ENCODE data around the gene SIGLEC10. TPM values are rescaled to one million over a fixed set of nuclear protein-coding genes. Genes with fewer than 3 reads are reported as not detected.

SIGLEC10 gene
- total RNA-seq, 5 donors from 2014 or later (not counting 1 experiment from before 2014, with no cell fraction given): 0.67 to 6.7 (median 1.8) TPM

DNA sequence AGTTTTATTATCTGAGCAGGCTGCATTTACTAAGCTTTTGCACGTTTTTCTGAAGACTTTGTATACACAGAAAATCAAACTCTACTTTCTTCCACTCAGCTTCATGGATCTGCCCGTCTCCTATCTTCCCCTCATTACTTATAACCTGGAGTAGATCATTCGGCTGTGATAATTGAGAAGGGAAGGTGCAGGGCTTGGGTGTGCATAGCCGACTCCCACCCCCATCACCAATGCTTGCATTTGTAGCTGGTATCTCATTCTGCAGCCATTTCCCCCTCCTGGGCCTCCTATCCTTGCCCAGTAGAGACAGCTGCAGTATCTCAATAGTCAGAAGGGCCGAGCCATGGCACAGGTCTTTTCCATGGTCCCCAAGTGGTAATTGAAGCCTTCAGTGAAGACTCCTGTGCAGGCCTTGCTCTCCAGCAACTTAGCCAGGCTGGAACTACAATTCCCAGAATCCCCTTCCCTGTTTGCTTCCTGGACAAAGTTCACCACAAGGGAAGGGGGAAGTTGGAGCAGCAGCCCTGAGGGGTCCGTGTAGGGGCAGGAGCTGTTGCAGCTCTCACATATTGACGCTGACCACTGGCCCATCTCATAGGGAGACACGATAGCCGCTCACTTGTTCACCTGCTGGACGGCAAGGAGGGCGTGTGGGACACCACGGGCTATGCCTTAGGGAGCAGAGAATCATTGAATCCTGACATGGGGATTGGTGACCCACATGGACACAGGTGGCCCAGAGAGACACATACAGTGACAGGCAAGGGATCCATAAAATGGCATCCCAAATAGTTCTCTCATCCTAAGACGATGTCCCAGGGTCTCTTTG, 42.9 kb upstream of the SIGLEC10 start:
- no peaks in the 10 kb centered on the region for H3K9me3 Mint-ChIP-seq
- CTCF ChIA-PET: no interaction called here
- WGBS (ENCODE audit: insufficient coverage): 68% methylated on average over 8 of the region's 13 CpGs
- Histone ChIP-seq H3K9me3 (no peaks in the 10 kb centered on the region), H3K36me3 (ENCODE audit: control insufficient read depth in 2 of 2, extremely low read depth in 1 of 2, insufficient read depth in 1 of 2, low read length in 1 of 2) (no peaks in the 10 kb centered on the region), H3K27me3 (replicated peaks in 1 of 2; ENCODE audit: control insufficient read depth in 2 of 2, extremely low read depth in 1 of 2, insufficient read depth in 2 of 2, low read length in 1 of 2) (peaks cover 0 to 64% of the 10 kb centered on the region in 2 experiments), H3K4me3 (ENCODE audit: control insufficient read depth in 1 of 2, extremely low read depth in 1 of 2, low read length in 1 of 2) (no peak overlapping the region), H3K27ac (ENCODE audit: low read length) (no peak overlapping the region), H3K4me1 (ENCODE audit: control insufficient read depth in 1 of 2, extremely low read depth in 1 of 2, insufficient read depth in 2 of 2, low read length in 2 of 2) (peaks cover 0 to 7% of the 10 kb centered on the region in 2 experiments)
- no peak overlapping the region for H3K27ac Mint-ChIP-seq
- peaks cover 27 to 69% of the 10 kb centered on the region in 2 donors for H3K27me3 Mint-ChIP-seq
- H3K4me3 Mint-ChIP-seq: no peak overlapping the region
- POLR2A ChIA-PET: no interaction called here
- no peak for DNase-seq
- no peak for ATAC-seq (replicated peaks in 1 of 4)
- no peaks in the 10 kb centered on the region for H3K36me3 Mint-ChIP-seq
- H3K4me1 Mint-ChIP-seq: peaks cover 5 to 10% (median 9%) of the 10 kb centered on the region in 3 donors

DNA sequence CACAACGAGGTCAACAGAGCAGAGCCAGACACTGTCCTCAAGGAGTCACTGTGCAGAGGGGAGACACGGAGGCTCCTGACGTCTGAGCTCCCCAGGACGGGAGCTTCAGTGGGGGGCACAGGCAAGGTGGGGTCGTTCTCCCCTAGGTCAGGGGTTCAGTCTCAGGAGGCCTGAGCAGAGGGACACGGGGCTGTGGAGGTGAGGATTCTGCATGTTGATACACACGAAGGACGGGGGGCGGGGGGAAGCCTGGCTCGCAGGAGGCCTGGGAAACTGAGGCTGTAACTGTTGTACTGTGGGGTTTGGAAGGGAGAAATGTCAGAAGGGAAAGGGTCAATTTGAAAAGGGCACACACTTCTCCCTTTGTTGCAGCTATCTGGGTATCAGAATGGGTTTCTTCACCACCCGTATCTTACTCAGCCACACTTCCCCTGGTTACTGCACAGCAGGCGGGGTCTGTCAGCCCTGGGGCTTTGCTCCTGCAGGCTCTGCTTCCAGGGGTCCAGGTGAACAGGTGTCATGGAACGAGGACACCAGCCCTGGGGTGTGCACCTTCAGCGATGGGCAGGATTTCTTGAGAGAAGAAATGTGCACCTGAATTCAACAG, 41.6 kb upstream of the SIGLEC10 start:
- POLR2A ChIA-PET: no interaction called here
- Histone ChIP-seq H3K27ac (ENCODE audit: low read length) (no peak overlapping the region), H3K36me3 (ENCODE audit: control insufficient read depth in 2 of 2, extremely low read depth in 1 of 2, insufficient read depth in 1 of 2, low read length in 1 of 2) (no peaks in the 10 kb centered on the region), H3K4me3 (ENCODE audit: control insufficient read depth in 1 of 2, extremely low read depth in 1 of 2, low read length in 1 of 2) (no peak overlapping the region), H3K27me3 (replicated peaks in 1 of 2; ENCODE audit: control insufficient read depth in 2 of 2, extremely low read depth in 1 of 2, insufficient read depth in 2 of 2, low read length in 1 of 2) (peaks cover 0 to 71% of the 10 kb centered on the region in 2 experiments), H3K9me3 (no peaks in the 10 kb centered on the region), H3K4me1 (ENCODE audit: control insufficient read depth in 1 of 2, extremely low read depth in 1 of 2, insufficient read depth in 2 of 2, low read length in 2 of 2) (peaks cover 0 to 7% of the 10 kb centered on the region in 2 experiments)
- Mint-ChIP-seq H3K27ac (no peak overlapping the region), H3K36me3 (no peaks in the 10 kb centered on the region), H3K4me3 (no peak overlapping the region), H3K4me1 (peaks cover 1 to 9% (median 8%) of the 10 kb centered on the region in 3 donors), H3K27me3 (peaks cover 22 to 61% of the 10 kb centered on the region in 2 donors), H3K9me3 (no peaks in the 10 kb centered on the region)
- WGBS (ENCODE audit: insufficient coverage): 89% methylated on average over 9 of the region's 14 CpGs
- no peak for DNase-seq
- CTCF ChIA-PET: interaction anchor here in 1 of 2 donors (0.6 kb wide), 1 partner anchor 99 kb away, joined by 4 read pairs; no protein-coding TSS in a partner anchor
- ATAC-seq (replicated peaks in 1 of 4): no peak

DNA sequence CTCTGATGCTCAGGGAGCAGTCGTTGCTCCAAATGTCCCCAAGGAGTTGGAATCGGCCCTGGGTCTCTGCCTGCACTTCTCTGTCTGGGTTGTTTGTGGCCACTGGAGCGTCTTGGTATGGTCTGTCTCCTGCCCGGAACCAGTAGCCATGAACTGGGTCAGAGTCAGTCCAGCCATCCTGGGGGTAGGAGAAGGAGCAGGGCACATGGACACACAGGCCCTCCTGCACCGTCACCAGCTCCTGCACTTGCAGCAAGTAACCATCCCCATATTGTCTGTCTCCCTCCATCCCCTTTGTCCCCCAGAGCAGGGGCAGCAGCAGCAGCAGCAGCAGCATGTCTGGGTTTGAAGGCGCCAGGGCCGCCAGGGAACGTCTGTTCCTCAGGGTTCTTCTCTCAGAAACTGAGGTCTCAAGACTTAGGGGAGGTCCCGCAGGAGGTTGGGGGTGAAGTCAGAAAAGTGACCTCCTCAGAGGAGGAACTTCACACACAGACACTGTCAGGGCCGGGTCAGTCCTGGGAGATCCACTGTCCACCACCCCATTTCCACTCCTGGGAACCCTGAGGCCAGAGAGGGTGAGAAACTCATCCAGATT, 40.7 kb upstream of the SIGLEC10 start, which contains the start of gene SIGLEC8:
SIGLEC8 (minus strand) TSS at position 404 of the 595 bp plus-strand sequence; CDS start at position 337, 67 bp downstream.
- Histone ChIP-seq H3K4me1 (ENCODE audit: control insufficient read depth in 1 of 2, extremely low read depth in 1 of 2, insufficient read depth in 2 of 2, low read length in 2 of 2) (peaks cover 0 to 4% of the 10 kb centered on the region in 2 experiments), H3K27ac (ENCODE audit: low read length) (no peak within 1 kb of the TSS), H3K27me3 (replicated peaks in 1 of 2; ENCODE audit: control insufficient read depth in 2 of 2, extremely low read depth in 1 of 2, insufficient read depth in 2 of 2, low read length in 1 of 2) (peaks cover 0 to 70% of the 10 kb centered on the region in 2 experiments), H3K36me3 (ENCODE audit: control insufficient read depth in 2 of 2, extremely low read depth in 1 of 2, insufficient read depth in 1 of 2, low read length in 1 of 2) (no peaks in the 10 kb centered on the region), H3K9me3 (no peaks in the 10 kb centered on the region), H3K4me3 (ENCODE audit: control insufficient read depth in 1 of 2, extremely low read depth in 1 of 2, low read length in 1 of 2) (no peak within 1 kb of the TSS)
- Mint-ChIP-seq H3K4me1 (peaks cover 1 to 4% (median 4%) of the 10 kb centered on the region in 3 donors), H3K4me3 (no peak within 1 kb of the TSS), H3K27me3 (peaks cover 24 to 61% of the 10 kb centered on the region in 2 donors), H3K9me3 (no peaks in the 10 kb centered on the region), H3K36me3 (no peaks in the 10 kb centered on the region), H3K27ac (no peak within 1 kb of the TSS)
- DNase-seq (no peak), ATAC-seq (replicated peaks in 1 of 4) (no peak)
- CTCF ChIA-PET: interaction anchor here in 1 of 2 donors (0.6 kb wide), 1 partner anchor 98 kb away, joined by 4 read pairs; no protein-coding TSS in a partner anchor
- POLR2A ChIA-PET: no interaction called here
- 37% methylated on average over 3 of the region's 10 CpGs for whole genome bisulfite sequencing (ENCODE audit: insufficient coverage)

DNA sequence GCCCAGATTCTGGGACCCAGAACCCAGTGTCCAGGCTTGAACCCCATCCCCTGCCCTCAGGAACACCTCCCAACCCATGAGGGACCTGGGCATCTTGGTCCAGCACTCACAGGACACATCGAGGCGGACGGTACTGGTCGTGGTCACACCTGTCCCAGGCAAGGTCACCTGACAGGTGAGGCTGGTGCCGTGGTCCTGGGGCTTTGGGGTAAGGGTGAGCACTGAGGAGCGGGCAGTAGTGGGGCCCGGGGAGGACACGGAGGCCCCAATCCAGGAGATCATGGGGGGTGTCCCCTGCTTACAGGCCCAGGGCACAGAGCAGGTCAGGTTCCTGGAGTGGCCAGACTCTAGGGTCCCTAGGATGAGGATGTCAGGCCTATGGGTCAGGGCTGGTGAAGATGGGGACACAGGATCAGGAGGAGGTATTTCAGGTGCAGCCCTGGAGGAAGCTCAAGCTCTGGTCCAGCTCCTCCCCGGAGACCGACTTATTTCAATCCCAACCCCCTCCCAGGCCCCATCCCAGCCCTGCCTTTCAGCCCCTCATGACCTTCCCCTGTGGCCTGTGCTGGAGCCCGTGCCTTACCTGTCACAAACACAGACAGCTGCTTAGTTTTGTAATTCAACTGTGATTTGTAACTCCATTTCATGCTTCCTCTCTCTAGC, 40.0 kb upstream of the SIGLEC10 start:
- peaks cover 19 to 55% of the 10 kb centered on the region in 2 donors for H3K27me3 Mint-ChIP-seq
- DNase-seq: no peak
- H3K4me3 Mint-ChIP-seq: no peak overlapping the region
- H3K27ac ChIP-seq (ENCODE audit: low read length): no peak overlapping the region
- H3K9me3 ChIP-seq: no peaks in the 10 kb centered on the region
- H3K36me3 Mint-ChIP-seq: no peaks in the 10 kb centered on the region
- no peaks in the 10 kb centered on the region for H3K4me1 Mint-ChIP-seq
- no peaks in the 10 kb centered on the region for H3K9me3 Mint-ChIP-seq
- no peaks in the 10 kb centered on the region for H3K4me1 ChIP-seq (ENCODE audit: control insufficient read depth in 1 of 2, extremely low read depth in 1 of 2, insufficient read depth in 2 of 2, low read length in 2 of 2)
- POLR2A ChIA-PET: no interaction called here
- no peak overlapping the region for H3K4me3 ChIP-seq (ENCODE audit: control insufficient read depth in 1 of 2, extremely low read depth in 1 of 2, low read length in 1 of 2)
- 70% methylated on average over 7 of the region's 11 CpGs for WGBS (ENCODE audit: insufficient coverage)
- ATAC-seq (replicated peaks in 1 of 4): no peak
- CTCF ChIA-PET: no interaction called here
- H3K27ac Mint-ChIP-seq: no peak overlapping the region
- no peaks in the 10 kb centered on the region for H3K36me3 ChIP-seq (ENCODE audit: control insufficient read depth in 2 of 2, extremely low read depth in 1 of 2, insufficient read depth in 1 of 2, low read length in 1 of 2)
- H3K27me3 ChIP-seq (replicated peaks in 1 of 2; ENCODE audit: control insufficient read depth in 2 of 2, extremely low read depth in 1 of 2, insufficient read depth in 2 of 2, low read length in 1 of 2): peaks cover 0 to 63% of the 10 kb centered on the region in 2 experiments

DNA sequence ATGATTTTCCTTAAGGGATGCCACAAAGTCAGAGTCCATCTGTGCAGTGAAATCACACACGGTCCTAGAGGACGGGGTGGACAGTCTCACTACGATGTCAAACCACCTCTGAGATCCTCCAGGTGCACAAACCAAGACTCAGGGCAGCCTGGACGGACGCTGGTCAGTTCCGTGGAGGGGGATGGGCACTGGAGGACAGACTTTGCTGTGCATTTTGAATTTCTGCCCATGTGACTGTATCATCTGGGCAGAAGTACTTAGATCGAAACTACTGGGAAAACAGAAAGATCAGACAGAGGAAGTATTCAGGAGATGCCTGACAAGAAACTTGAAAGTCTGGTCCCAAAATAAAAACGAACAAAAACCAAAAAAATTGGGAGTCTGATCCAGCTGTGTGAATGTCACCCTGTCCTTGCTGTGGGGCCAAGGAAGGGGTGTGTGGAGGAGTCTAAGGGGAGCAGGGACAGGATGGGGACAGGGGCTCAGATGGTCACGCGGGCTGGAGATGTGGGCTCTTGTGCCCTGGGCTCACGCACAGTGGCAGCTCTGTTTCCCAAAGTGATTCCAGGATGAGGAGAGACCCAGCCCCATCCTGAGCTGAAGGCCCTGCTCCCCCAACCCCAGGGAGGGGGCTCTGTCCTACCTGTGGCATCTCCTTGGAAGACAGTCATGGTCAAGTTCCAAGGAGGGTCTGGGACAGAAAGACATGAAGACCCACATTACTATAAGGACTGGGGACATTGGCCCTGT, 39.3 kb upstream of the SIGLEC10 start:
- Mint-ChIP-seq H3K27me3 (peaks cover 19 to 50% of the 10 kb centered on the region in 2 donors), H3K36me3 (no peaks in the 10 kb centered on the region), H3K4me1 (no peaks in the 10 kb centered on the region), H3K9me3 (no peaks in the 10 kb centered on the region), H3K4me3 (no peak overlapping the region), H3K27ac (no peak overlapping the region)
- Histone ChIP-seq H3K27ac (ENCODE audit: low read length) (no peak overlapping the region), H3K9me3 (no peaks in the 10 kb centered on the region), H3K36me3 (ENCODE audit: control insufficient read depth in 2 of 2, extremely low read depth in 1 of 2, insufficient read depth in 1 of 2, low read length in 1 of 2) (no peaks in the 10 kb centered on the region), H3K4me3 (ENCODE audit: control insufficient read depth in 1 of 2, extremely low read depth in 1 of 2, low read length in 1 of 2) (no peak overlapping the region), H3K4me1 (ENCODE audit: control insufficient read depth in 1 of 2, extremely low read depth in 1 of 2, insufficient read depth in 2 of 2, low read length in 2 of 2) (no peaks in the 10 kb centered on the region), H3K27me3 (replicated peaks in 1 of 2; ENCODE audit: control insufficient read depth in 2 of 2, extremely low read depth in 1 of 2, insufficient read depth in 2 of 2, low read length in 1 of 2) (peaks cover 0 to 56% of the 10 kb centered on the region in 2 experiments)
- CTCF ChIA-PET: no interaction called here
- POLR2A ChIA-PET: no interaction called here
- no peak for ATAC-seq (replicated peaks in 1 of 4)
- 80% methylated on average over 10 of the region's 11 CpGs for WGBS (ENCODE audit: insufficient coverage)
- DNase-seq: no peak

Data from T-cell (primary cell).